Ishikawa (cell line): ENCODE data around the gene GCFC2.

ENCODE experiments used
- CEBPB ChIP-seq: IDR thresholded peaks from 2 replicates; pipeline ENCODE4 v1.6.1; 2012
- CREB1 ChIP-seq: IDR thresholded peaks from 2 replicates; pipeline ENCODE4 v1.6.1; 2012; ENCODE audit warnings: low read depth
- EGR1 ChIP-seq: IDR thresholded peaks from 2 replicates; pipeline ENCODE4 v1.6.1; 2012
- EP300 ChIP-seq: IDR thresholded peaks from 2 replicates; pipeline ENCODE4 v1.6.1; 2012; ENCODE audit warnings: borderline replicate concordance
- FOXM1 ChIP-seq: IDR thresholded peaks from 2 replicates; pipeline ENCODE4 v1.6.1; 2012; ENCODE audit warnings: low read depth, borderline replicate concordance
- MAX ChIP-seq: IDR thresholded peaks from 2 replicates; pipeline ENCODE4 v1.6.1; 2012
- NFIC ChIP-seq: IDR thresholded peaks from 2 replicates; pipeline ENCODE4 v1.6.1; 2012
- RAD21 ChIP-seq: IDR thresholded peaks from 2 replicates; pipeline ENCODE4 v1.6.1; 2012; ENCODE audit warnings: low read depth
- REST ChIP-seq: IDR thresholded peaks from 2 replicates; pipeline ENCODE4 v1.6.1; 2012; ENCODE audit warnings: low read depth, mild to moderate bottlenecking
- TAF1 ChIP-seq: IDR thresholded peaks from 2 replicates; pipeline ENCODE4 v1.6.1; 2012; ENCODE audit warnings: low read depth, mild to moderate bottlenecking
- TCF12 ChIP-seq: IDR thresholded peaks from 2 replicates; pipeline ENCODE4 v1.6.1; 2012; ENCODE audit warnings: low read depth
- TEAD4 ChIP-seq: IDR thresholded peaks from 2 replicates; pipeline ENCODE4 v1.6.1; 2012
- USF1 ChIP-seq: IDR thresholded peaks from 2 replicates; pipeline ENCODE4 v1.6.1; 2012
- YY1 ChIP-seq: IDR thresholded peaks from 2 replicates; pipeline ENCODE4 v1.6.1; 2012; ENCODE audit warnings: low read depth
- ZBTB7A ChIP-seq: IDR thresholded peaks from 2 replicates; pipeline ENCODE4 v1.6.1; 2012; ENCODE audit warnings: low read depth

The GCFC2 gene

GRCh38 chr2:75716406-75716805, 5.7 kb upstream of the GCFC2 start:
- no peak for TF ChIP-seq NFIC
- no peak for TF ChIP-seq EGR1
- no peak for TF ChIP-seq YY1
- TF ChIP-seq MAX, result no peak
- no peak for TF ChIP-seq TAF1
- TF ChIP-seq ZBTB7A, result no peak
- TF ChIP-seq FOXM1, result no peak
- TF ChIP-seq TCF12, result no peak
- no peak for TF ChIP-seq CREB1
- TF ChIP-seq RAD21, result no peak
- no peak for TF ChIP-seq USF1
- no peak for TF ChIP-seq CEBPB
- TF ChIP-seq EP300, result no peak
- TF ChIP-seq TEAD4, result no peak
- no peak for TF ChIP-seq REST

- TF ChIP-seq REST, result no peak
- TF ChIP-seq TAF1, result no peak
- no peak for TF ChIP-seq MAX
- no peak for TF ChIP-seq CREB1
- TF ChIP-seq CEBPB, result no peak
- TF ChIP-seq TCF12, result no peak
- no peak for TF ChIP-seq USF1
- no peak for TF ChIP-seq ZBTB7A
- no peak for TF ChIP-seq EP300
- no peak for TF ChIP-seq TEAD4
- TF ChIP-seq YY1, result no peak
- TF ChIP-seq EGR1, result no peak
- TF ChIP-seq FOXM1, result no peak
- TF ChIP-seq RAD21, result no peak
- TF ChIP-seq NFIC, result no peak
Measured at GRCh38 chr2:75710220-75710576, 517 bp downstream of the GCFC2 start.

- TF ChIP-seq REST (no peak), ZBTB7A (no peak), TEAD4 (no peak), RAD21 (no peak), FOXM1 (no peak), MAX (no peak), EGR1 (no peak), USF1 (no peak), EP300 (no peak), NFIC (no peak), YY1 (no peak)
Measured at GRCh38 chr2:75709297-75709696, 1.4 kb downstream of the GCFC2 start.

GRCh38 chr2:75707901-75708300, 2.8 kb downstream of the GCFC2 start:
- TF ChIP-seq RAD21 (no peak), EP300 (no peak), USF1 (no peak), CEBPB (no peak), TEAD4 (no peak), CREB1 (no peak), REST (no peak)
